Nephron (organoid): Measurements from ENCODE around the gene MEF2A.

Experiments
- H3K27ac Mint-ChIP-seq, 3 experiments: 2 replicates each; pipeline ENCODE4 v1.8.0; 2020; ENCODE audit warnings: mixed read lengths in 3 of 3, mild to moderate bottlenecking in 2 of 3, moderate library complexity in 1 of 3
- H3K27me3 Mint-ChIP-seq: 2 replicates; pipeline ENCODE4 v1.8.0; 2021; ENCODE audit warnings: low read depth, mild to moderate bottlenecking, moderate library complexity, mixed read lengths
- H3K36me3 Mint-ChIP-seq: 2 replicates; pipeline ENCODE4 v1.8.0; 2020; ENCODE audit warnings: low read depth, mixed read lengths
- H3K4me1 Mint-ChIP-seq: 2 replicates; pipeline ENCODE4 v1.8.0; 2020; ENCODE audit warnings: mixed read lengths
- H3K4me3 Mint-ChIP-seq, 3 experiments: 2 replicates each; pipeline ENCODE4 v1.8.0; 2020; ENCODE audit warnings: mild to moderate bottlenecking in 3 of 3, mixed read lengths in 3 of 3, moderate library complexity in 2 of 3
- H3K9me3 Mint-ChIP-seq: 2 replicates; pipeline ENCODE4 v1.8.0; 2020; ENCODE audit warnings: mixed read lengths
- CTCF ChIP-seq, 3 experiments: fragments of 200-600 bp; sonication (generic); IDR thresholded peaks; one replicate each; pipeline ENCODE4 v1.5.0; 2021; ENCODE audit warnings: antibody characterized with exemption in 3 of 3; ENCODE audit not compliant: unreplicated experiment in 3 of 3

Gene MEF2A

GRCh38 chr15:99556578-99556977, 9.2 kb upstream of the MEF2A start:
- no peaks in the 10 kb centered on the region for H3K27me3 Mint-ChIP-seq
- no peaks in the 10 kb centered on the region for H3K4me1 Mint-ChIP-seq
- no peak overlapping the region for H3K4me3 Mint-ChIP-seq
- no peaks in the 10 kb centered on the region for H3K36me3 Mint-ChIP-seq
- no peak overlapping the region for H3K27ac Mint-ChIP-seq
- no peak for TF ChIP-seq CTCF (IDR thresholded peaks at IDR 0.05; ENCODE audit: unreplicated experiment in 3 of 3)
- no peaks in the 10 kb centered on the region for H3K9me3 Mint-ChIP-seq

GRCh38 chr15:99558084-99558483, 7.7 kb upstream of the MEF2A start:
- H3K36me3 Mint-ChIP-seq: no peaks in the 10 kb centered on the region
- peaks cover 5% of the 10 kb centered on the region for H3K27me3 Mint-ChIP-seq

GRCh38 chr15:99558571-99558970, 7.2 kb upstream of the MEF2A start:
- H3K27me3 Mint-ChIP-seq: peaks cover 5% of the 10 kb centered on the region
- H3K9me3 Mint-ChIP-seq: no peaks in the 10 kb centered on the region
- peaks cover 8% of the 10 kb centered on the region for H3K4me1 Mint-ChIP-seq
- no peaks in the 10 kb centered on the region for H3K36me3 Mint-ChIP-seq
- no peak overlapping the region for H3K4me3 Mint-ChIP-seq
- H3K27ac Mint-ChIP-seq: no peak overlapping the region
- no peak for TF ChIP-seq CTCF (IDR thresholded peaks at IDR 0.05; ENCODE audit: unreplicated experiment in 3 of 3)

More at GRCh38 chr15:99558084-99558483, 7.7 kb upstream of the MEF2A start:
- Mint-ChIP-seq H3K4me1 (peaks cover 6% of the 10 kb centered on the region), H3K4me3 (no peak overlapping the region), H3K27ac (no peak overlapping the region), H3K9me3 (no peaks in the 10 kb centered on the region)
- no peak for TF ChIP-seq CTCF (IDR thresholded peaks at IDR 0.05; ENCODE audit: unreplicated experiment in 3 of 3)

GRCh38 chr15:99561476-99562230, 4.1 kb upstream of the MEF2A start:
- H3K36me3 Mint-ChIP-seq: no peaks in the 10 kb centered on the region
- peaks cover 5% of the 10 kb centered on the region for H3K27me3 Mint-ChIP-seq
- H3K27ac Mint-ChIP-seq: no peak overlapping the region

GRCh38 chr15:99562238-99562637, 3.5 kb upstream of the MEF2A start:
- no peaks in the 10 kb centered on the region for H3K9me3 Mint-ChIP-seq
- no peaks in the 10 kb centered on the region for H3K36me3 Mint-ChIP-seq
- peaks cover 29% of the 10 kb centered on the region for H3K4me1 Mint-ChIP-seq
- H3K27me3 Mint-ChIP-seq: peaks cover 5% of the 10 kb centered on the region
- H3K27ac Mint-ChIP-seq: no peak overlapping the region
- H3K4me3 Mint-ChIP-seq: no peak overlapping the region
- no peak for TF ChIP-seq CTCF (IDR thresholded peaks at IDR 0.05; ENCODE audit: unreplicated experiment in 3 of 3)

More at GRCh38 chr15:99561476-99562230, 4.1 kb upstream of the MEF2A start:
- TF ChIP-seq CTCF (IDR thresholded peaks at IDR 0.05; ENCODE audit: unreplicated experiment in 3 of 3): no peak
- Mint-ChIP-seq H3K9me3 (no peaks in the 10 kb centered on the region), H3K4me1 (peaks cover 23% of the 10 kb centered on the region), H3K4me3 (no peak overlapping the region)
